Spinal cord (tissue), 10 donors: ENCODE measurements around the gene TSPAN32. TPM values are rescaled to one million over a fixed set of nuclear protein-coding genes. Genes with fewer than 3 reads are reported as not detected.

ENCODE experiments used
- DNase-seq, 6 donors: peaks; one replicate each; pipeline versions ENCODE4 v3.0.0 to v3.0.0-alpha.2; 2013 to 2015; ENCODE audit warnings: low spot score in 6 of 6, low read depth in 4 of 6
- H3K27ac ChIP-seq: one replicate; pipeline ENCODE4 v1.5.1; 2013; ENCODE audit warnings: low read depth, low read length, control low read depth
- H3K27me3 ChIP-seq: one replicate; pipeline ENCODE4 v1.6.1; 2013; ENCODE audit warnings: low read length; ENCODE audit not compliant: control insufficient read depth, insufficient read depth
- H3K36me3 ChIP-seq: one replicate; pipeline ENCODE4 v1.6.1; 2013; ENCODE audit warnings: low read length; ENCODE audit not compliant: control insufficient read depth, insufficient read depth
- H3K4me1 ChIP-seq: one replicate; pipeline ENCODE4 v1.6.1; 2013; ENCODE audit warnings: low read length; ENCODE audit not compliant: control insufficient read depth, insufficient read depth
- H3K4me3 ChIP-seq: one replicate; pipeline ENCODE4 v1.5.1; 2013; ENCODE audit warnings: low read depth, low read length, control low read depth
- H3K9me3 ChIP-seq: one replicate; pipeline ENCODE4 v1.6.1; 2013; ENCODE audit warnings: low read length; ENCODE audit not compliant: control insufficient read depth, insufficient read depth
- WGBS: methylation state at CpG from one replicate; pipeline ENCODE4 v1.1.5; 2013; ENCODE audit warnings: missing lambda C conversion rate; ENCODE audit not compliant: insufficient coverage; 5-methylcytosine and 5-hydroxymethylcytosine counted together
- polyA plus RNA-seq, 2 donors: library from polyadenylated mRNA; unstranded; fragments of 120-200 nt; gene quantifications; one replicate each; pipeline ENCODE4 v1.2.1, GENCODE V29; 2013; ENCODE audit not compliant: insufficient read length in 2 of 2
- total RNA-seq, 2 donors: library from RNA; depleted of rRNA in 1 of 2; stranded (reverse); fragments of 120-200 nt in 1 of 2; fragments of >200 nt in 1 of 2; gene quantifications; one replicate each; pipeline versions ENCODE4 v1.2.3 to v1.2.4, GENCODE V29; 2013 to 2014
- donor health status: healthy.

Gene TSPAN32
- total and polyA plus RNA-seq, 4 donors, result 0.90 to 2.8 (median 2.1) TPM

- Histone ChIP-seq H3K36me3 (no peaks in the 10 kb centered on the region), H3K9me3 (no peaks in the 10 kb centered on the region), H3K27me3 (peaks cover 44% of the 10 kb centered on the region), H3K27ac (no peak overlapping the region), H3K4me3 (no peak overlapping the region), H3K4me1 (peaks cover 23% of the 10 kb centered on the region)
- 97% methylated on average over 21 of the region's 26 CpGs for WGBS
- DNase-seq, result no peak
Measured at GRCh38 chr11:2266586-2267305, 35.1 kb upstream of the TSPAN32 start.

GRCh38 chr11:2267306-2267850 lies 34.4 kb upstream of the TSPAN32 start:
- peaks cover 47% of the 10 kb centered on the region for H3K27me3 ChIP-seq
- no peaks in the 10 kb centered on the region for H3K9me3 ChIP-seq
- DNase-seq, result no peak
- peaks cover 20% of the 10 kb centered on the region for H3K4me1 ChIP-seq
- H3K27ac ChIP-seq, result no peak overlapping the region
- 72% methylated on average over 11 of the region's 12 CpGs for WGBS
- no peaks in the 10 kb centered on the region for H3K36me3 ChIP-seq
- no peak overlapping the region for H3K4me3 ChIP-seq

GRCh38 chr11:2267851-2268728 lies 33.7 kb upstream of the TSPAN32 start:
- no peaks in the 10 kb centered on the region for H3K9me3 ChIP-seq
- peaks cover 20% of the 10 kb centered on the region for H3K4me1 ChIP-seq
- no peak for DNase-seq
- H3K27ac ChIP-seq, result no peak overlapping the region
- WGBS, result 74% methylated on average over 18 of the region's 26 CpGs
- H3K4me3 ChIP-seq, result no peak overlapping the region
- no peaks in the 10 kb centered on the region for H3K36me3 ChIP-seq
- H3K27me3 ChIP-seq, result peaks cover 47% of the 10 kb centered on the region

- H3K27me3 ChIP-seq, result peaks cover 47% of the 10 kb centered on the region
- no peaks in the 10 kb centered on the region for H3K9me3 ChIP-seq
- no peak overlapping the region for H3K4me3 ChIP-seq
- no peak for DNase-seq
- WGBS, result under 1% methylated on average over 74 of the region's 89 CpGs
- H3K4me1 ChIP-seq, result peaks cover 20% of the 10 kb centered on the region
- no peaks in the 10 kb centered on the region for H3K36me3 ChIP-seq
- no peak overlapping the region for H3K27ac ChIP-seq
Measured at GRCh38 chr11:2268729-2269600, 32.8 kb upstream of the TSPAN32 start.

- no peaks in the 10 kb centered on the region for H3K9me3 ChIP-seq
Measured at GRCh38 chr11:2269601-2270321, 32.1 kb upstream of the TSPAN32 start.

GRCh38 chr11:2270322-2271076 lies 31.3 kb upstream of the TSPAN32 start, which contains the start of gene ASCL2:
Gene ASCL2 (minus strand): TSS chr11:2270588. CDS start chr11:2270332, 256 bp downstream.
- WGBS, result under 1% methylated on average over 78 of the region's 89 CpGs
- Histone ChIP-seq H3K4me3 (no peak within 1 kb of the TSS), H3K36me3 (no peaks in the 10 kb centered on the region), H3K27ac (no peak within 1 kb of the TSS), H3K4me1 (peaks cover 20% of the 10 kb centered on the region), H3K27me3 (peaks cover 47% of the 10 kb centered on the region), H3K9me3 (no peaks in the 10 kb centered on the region)
- DNase-seq, result peak in 3 of 6 donors; percentile 6 to 38 (median 18)

More at GRCh38 chr11:2269601-2270321, 32.1 kb upstream of the TSPAN32 start:
- Histone ChIP-seq H3K36me3 (no peaks in the 10 kb centered on the region), H3K27me3 (peaks cover 47% of the 10 kb centered on the region), H3K4me3 (no peak overlapping the region), H3K4me1 (peaks cover 20% of the 10 kb centered on the region), H3K27ac (no peak overlapping the region)
- DNase-seq, result peak in 3 of 6 donors; percentile 32 to 87 (median 79)
- WGBS, result under 1% methylated on average over 101 of the region's 104 CpGs

GRCh38 chr11:2271077-2271326 lies 30.8 kb upstream of the TSPAN32 start:
- no peak overlapping the region for H3K4me3 ChIP-seq
- H3K9me3 ChIP-seq, result no peaks in the 10 kb centered on the region

GRCh38 chr11:2271327-2272227 lies 30.2 kb upstream of the TSPAN32 start:
- Histone ChIP-seq H3K36me3 (no peaks in the 10 kb centered on the region), H3K9me3 (no peaks in the 10 kb centered on the region), H3K4me1 (peaks cover 20% of the 10 kb centered on the region), H3K27me3 (peaks cover 47% of the 10 kb centered on the region), H3K4me3 (no peak overlapping the region), H3K27ac (no peak overlapping the region)
- no peak for DNase-seq
- WGBS, result 24% methylated on average over 38 of the region's 45 CpGs

More at GRCh38 chr11:2271077-2271326, 30.8 kb upstream of the TSPAN32 start:
- peak in 2 of 6 donors; percentile 59 to 79 for DNase-seq
- 2% methylated on average over 26 of the region's 28 CpGs for WGBS
- H3K4me1 ChIP-seq, result peaks cover 20% of the 10 kb centered on the region
- H3K27me3 ChIP-seq, result peaks cover 47% of the 10 kb centered on the region
- H3K27ac ChIP-seq, result no peak overlapping the region
- H3K36me3 ChIP-seq, result no peaks in the 10 kb centered on the region
